Measurements from ENCODE around the gene GRHL1.

DNA sequence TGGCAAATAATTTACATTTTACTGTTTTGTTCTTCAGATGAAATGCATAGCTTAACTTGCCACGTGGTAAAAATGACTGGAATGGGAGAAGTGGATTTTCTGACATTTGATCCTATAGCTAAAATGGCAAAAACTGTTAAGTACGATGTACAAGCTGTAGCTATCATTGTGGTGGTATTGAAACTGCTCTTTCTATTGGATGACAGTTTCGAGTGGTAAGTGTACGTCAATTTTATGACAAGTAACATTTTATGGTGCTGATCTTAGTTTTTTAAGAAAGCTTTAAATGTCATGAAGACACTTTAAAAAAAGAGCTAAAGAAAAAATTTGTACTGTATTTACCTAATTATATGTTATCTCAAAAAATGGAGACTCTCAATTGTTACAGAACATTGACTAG is 40.8 kb upstream of the GRHL1 start:
- no peak for TF ChIP-seq CTCF (IDR thresholded peaks at IDR 0.05; ENCODE audit: low read depth, low read length)
- no peak for TF ChIP-seq EZH2phosphoT487 (IDR thresholded peaks at IDR 0.05; ENCODE audit: low read depth)
